Ishikawa (cell line): ENCODE results near the gene MOK.

Source experiments
- CEBPB ChIP-seq: IDR thresholded peaks from 2 replicates; pipeline ENCODE4 v1.6.1; 2012
- CREB1 ChIP-seq: IDR thresholded peaks from 2 replicates; pipeline ENCODE4 v1.6.1; 2012; ENCODE audit warnings: low read depth
- EP300 ChIP-seq: IDR thresholded peaks from 2 replicates; pipeline ENCODE4 v1.6.1; 2012; ENCODE audit warnings: borderline replicate concordance
- RAD21 ChIP-seq: IDR thresholded peaks from 2 replicates; pipeline ENCODE4 v1.6.1; 2012; ENCODE audit warnings: low read depth
- TAF1 ChIP-seq: IDR thresholded peaks from 2 replicates; pipeline ENCODE4 v1.6.1; 2012; ENCODE audit warnings: low read depth, mild to moderate bottlenecking
- TCF12 ChIP-seq: IDR thresholded peaks from 2 replicates; pipeline ENCODE4 v1.6.1; 2012; ENCODE audit warnings: low read depth
- TEAD4 ChIP-seq: IDR thresholded peaks from 2 replicates; pipeline ENCODE4 v1.6.1; 2012
- TF ChIP-seq, protein P1 (sequence below): IDR thresholded peaks from 2 replicates; pipeline ENCODE4 v1.6.1; 2012; ENCODE audit warnings: low read depth, mild to moderate bottlenecking
- TF ChIP-seq, protein P2 (sequence below): IDR thresholded peaks from 2 replicates; pipeline ENCODE4 v1.6.1; 2012

- TF ChIP-seq, protein P1, sequence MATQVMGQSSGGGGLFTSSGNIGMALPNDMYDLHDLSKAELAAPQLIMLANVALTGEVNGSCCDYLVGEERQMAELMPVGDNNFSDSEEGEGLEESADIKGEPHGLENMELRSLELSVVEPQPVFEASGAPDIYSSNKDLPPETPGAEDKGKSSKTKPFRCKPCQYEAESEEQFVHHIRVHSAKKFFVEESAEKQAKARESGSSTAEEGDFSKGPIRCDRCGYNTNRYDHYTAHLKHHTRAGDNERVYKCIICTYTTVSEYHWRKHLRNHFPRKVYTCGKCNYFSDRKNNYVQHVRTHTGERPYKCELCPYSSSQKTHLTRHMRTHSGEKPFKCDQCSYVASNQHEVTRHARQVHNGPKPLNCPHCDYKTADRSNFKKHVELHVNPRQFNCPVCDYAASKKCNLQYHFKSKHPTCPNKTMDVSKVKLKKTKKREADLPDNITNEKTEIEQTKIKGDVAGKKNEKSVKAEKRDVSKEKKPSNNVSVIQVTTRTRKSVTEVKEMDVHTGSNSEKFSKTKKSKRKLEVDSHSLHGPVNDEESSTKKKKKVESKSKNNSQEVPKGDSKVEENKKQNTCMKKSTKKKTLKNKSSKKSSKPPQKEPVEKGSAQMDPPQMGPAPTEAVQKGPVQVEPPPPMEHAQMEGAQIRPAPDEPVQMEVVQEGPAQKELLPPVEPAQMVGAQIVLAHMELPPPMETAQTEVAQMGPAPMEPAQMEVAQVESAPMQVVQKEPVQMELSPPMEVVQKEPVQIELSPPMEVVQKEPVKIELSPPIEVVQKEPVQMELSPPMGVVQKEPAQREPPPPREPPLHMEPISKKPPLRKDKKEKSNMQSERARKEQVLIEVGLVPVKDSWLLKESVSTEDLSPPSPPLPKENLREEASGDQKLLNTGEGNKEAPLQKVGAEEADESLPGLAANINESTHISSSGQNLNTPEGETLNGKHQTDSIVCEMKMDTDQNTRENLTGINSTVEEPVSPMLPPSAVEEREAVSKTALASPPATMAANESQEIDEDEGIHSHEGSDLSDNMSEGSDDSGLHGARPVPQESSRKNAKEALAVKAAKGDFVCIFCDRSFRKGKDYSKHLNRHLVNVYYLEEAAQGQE, result no peak
- TF ChIP-seq TCF12 (no peak), TAF1 (no peak), TEAD4 (no peak), CREB1 (no peak), EP300 (no peak), RAD21 (no peak), CEBPB (no peak)
- TF ChIP-seq, protein P2, sequence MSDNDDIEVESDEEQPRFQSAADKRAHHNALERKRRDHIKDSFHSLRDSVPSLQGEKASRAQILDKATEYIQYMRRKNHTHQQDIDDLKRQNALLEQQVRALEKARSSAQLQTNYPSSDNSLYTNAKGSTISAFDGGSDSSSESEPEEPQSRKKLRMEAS, result no peak
Measured at GRCh38 chr14:102282751-102283465, 22.1 kb downstream of the MOK start.
